IMR-90 (cell line): ENCODE data around the gene MUC5AC. TPM values are rescaled to one million over a fixed set of nuclear protein-coding genes. Genes with fewer than 3 reads are reported as not detected.

Experiments
- ATAC-seq: fragments of 200-7000 bp; cut with Tn5 transposase; 2 replicates; pipeline ENCODE4 v1.9.1; 2020; ENCODE audit warnings: low read depth, mild to moderate bottlenecking, moderate library complexity
- BruUV-seq: library from RNA; stranded (reverse); fragments of 400-500 nt; replicated peaks from 2 replicates; lab custom pipeline; 2021; lab: Mats Ljungman, UMichigan
- CTCF ChIA-PET: fragments of 300-600 bp; formaldehyde crosslinking; extraction: SDS; loops from one replicate; lab custom pipeline; 2021; ENCODE audit warnings: antibody characterized with exemption; lab: Yijun Ruan, JAX
- POLR2A ChIA-PET: fragments of 300-600 bp; sonication (Branson Sonifier 250); formaldehyde crosslinking; loops from one replicate; lab custom pipeline; 2022; ENCODE audit warnings: antibody characterized with exemption; ENCODE audit not compliant: unreplicated experiment; lab: Charles Lee
- DNase-seq: peaks from one replicate; pipeline ENCODE4 v3.0.0; 2013
- H2AFZ ChIP-seq: replicated peaks from 2 replicates; pipeline ENCODE3; 2013; ENCODE audit warnings: low read length, mild to moderate bottlenecking; ENCODE audit not compliant: poor library complexity
- H2AK5ac ChIP-seq: 2 replicates; pipeline ENCODE4 v1.6.1; 2013; ENCODE audit warnings: low read depth, low read length, inconsistent platforms
- H2AK9ac ChIP-seq: replicated peaks from 2 replicates; pipeline ENCODE3; 2013; ENCODE audit warnings: mild to moderate bottlenecking, low read depth, low read length, moderate library complexity; ENCODE audit not compliant: poor library complexity
- H2BK120ac ChIP-seq: 2 replicates; pipeline ENCODE4 v1.6.1; 2013; ENCODE audit warnings: low read depth, low read length, inconsistent platforms
- H2BK15ac ChIP-seq: 3 replicates; pipeline ENCODE4 v1.6.1; 2013; ENCODE audit warnings: low read depth, low read length, inconsistent platforms
- H2BK20ac ChIP-seq: 2 replicates; pipeline ENCODE4 v1.6.1; 2013; ENCODE audit warnings: low read depth, mild to moderate bottlenecking, inconsistent platforms, low read length, moderate library complexity
- H2BK5ac ChIP-seq: 2 replicates; pipeline ENCODE4 v1.6.1; 2013; ENCODE audit warnings: mild to moderate bottlenecking, low read depth, low read length, inconsistent platforms; ENCODE audit not compliant: poor library complexity, severe bottlenecking
- H3K14ac ChIP-seq: replicated peaks from 2 replicates; pipeline ENCODE4 v1.6.1; 2013; ENCODE audit warnings: low read depth, low read length, inconsistent platforms
- H3K18ac ChIP-seq: 2 replicates; pipeline ENCODE4 v1.6.1; 2013; ENCODE audit warnings: low read depth, low read length, control low read depth
- H3K23ac ChIP-seq: 2 replicates; pipeline ENCODE4 v1.6.1; 2013; ENCODE audit warnings: low read depth, low read length, inconsistent platforms
- H3K27ac ChIP-seq: 2 replicates; pipeline ENCODE4 v1.5.1; 2013; ENCODE audit warnings: mild to moderate bottlenecking, control low read depth, low read length; ENCODE audit not compliant: insufficient read depth
- H3K27me3 ChIP-seq: 2 replicates; pipeline ENCODE4 v1.6.1; 2013; ENCODE audit warnings: low read length; ENCODE audit not compliant: control insufficient read depth, insufficient read depth
- H3K36me3 ChIP-seq: 2 replicates; pipeline ENCODE4 v1.6.1; 2013; ENCODE audit warnings: low read length, mixed read lengths; ENCODE audit not compliant: control insufficient read depth, insufficient read depth
- H3K4ac ChIP-seq: 2 replicates; pipeline ENCODE4 v1.6.1; 2013; ENCODE audit warnings: low read depth, low read length, inconsistent platforms
- H3K4me1 ChIP-seq: 2 replicates; pipeline ENCODE4 v1.6.1; 2013; ENCODE audit warnings: low read length, mixed read lengths; ENCODE audit not compliant: control insufficient read depth, insufficient read depth
- H3K4me2 ChIP-seq: 2 replicates; pipeline ENCODE4 v1.6.1; 2013; ENCODE audit warnings: low read depth, mild to moderate bottlenecking, control low read depth, low read length, moderate library complexity
- H3K4me3 ChIP-seq: 2 replicates; pipeline ENCODE4 v1.5.1; 2013; ENCODE audit warnings: low read depth, mild to moderate bottlenecking, control low read depth, low read length, moderate library complexity; ENCODE audit not compliant: insufficient read depth
- H3K56ac ChIP-seq: 2 replicates; pipeline ENCODE4 v1.6.1; 2013; ENCODE audit warnings: low read length, inconsistent platforms; ENCODE audit not compliant: insufficient read depth; ENCODE audit errors: extremely low read depth
- H3K79me1 ChIP-seq, 2 experiments: 2 replicates each; pipeline ENCODE4 v1.6.1; 2013; ENCODE audit warnings: low read length in 2 of 2, inconsistent platforms in 1 of 2, low read depth in 1 of 2
- H3K9ac ChIP-seq: 2 replicates; pipeline ENCODE4 v1.6.1; 2013; ENCODE audit warnings: low read depth, low read length, control low read depth
- H3K9me1 ChIP-seq: 2 replicates; pipeline ENCODE4 v1.6.1; 2013; ENCODE audit warnings: low read length, inconsistent platforms; ENCODE audit not compliant: insufficient read depth
- H3K9me3 ChIP-seq: 2 replicates; pipeline ENCODE4 v1.6.1; 2013; ENCODE audit warnings: low read length; ENCODE audit not compliant: control insufficient read depth, insufficient read depth
- H4K20me1 ChIP-seq: 2 replicates; pipeline ENCODE4 v1.6.1; 2013; ENCODE audit warnings: low read length, inconsistent platforms; ENCODE audit not compliant: insufficient read depth
- H4K5ac ChIP-seq: 2 replicates; pipeline ENCODE4 v1.6.1; 2013; ENCODE audit warnings: mild to moderate bottlenecking, low read depth, low read length, control low read depth
- H4K8ac ChIP-seq, 2 experiments: 2 replicates each; pipeline ENCODE4 v1.6.1; 2013; ENCODE audit warnings: low read depth in 2 of 2, low read length in 2 of 2, control low read depth in 1 of 2, inconsistent platforms in 1 of 2
- H4K91ac ChIP-seq: 2 replicates; pipeline ENCODE4 v1.6.1; 2013; ENCODE audit warnings: low read depth, low read length, inconsistent platforms; ENCODE audit not compliant: insufficient read depth
- BHLHE40 ChIP-seq: fragments of 150-350 bp; IDR thresholded peaks from 2 replicates; pipeline ENCODE4 v1.6.1; 2016; ENCODE audit warnings: mild to moderate bottlenecking, low read depth, low read length
- CEBPB ChIP-seq: IDR thresholded peaks from 2 replicates; pipeline ENCODE4 v1.6.1; 2012; ENCODE audit warnings: low read depth, low read length, improper control_type of control experiment
- CHD1 ChIP-seq: IDR thresholded peaks from 2 replicates; pipeline ENCODE4 v1.6.1; 2012; ENCODE audit warnings: low read depth, low read length, improper control_type of control experiment
- FOS ChIP-seq: fragments of 150-350 bp; IDR thresholded peaks from 2 replicates; pipeline ENCODE4 v1.6.1; 2016; ENCODE audit warnings: low read depth, low read length
- MAFK ChIP-seq: IDR thresholded peaks from 2 replicates; pipeline ENCODE4 v1.6.1; 2012; ENCODE audit warnings: low read depth, low read length, improper control_type of control experiment
- MAZ ChIP-seq: IDR thresholded peaks from 2 replicates; pipeline ENCODE4 v1.6.1; 2012; ENCODE audit warnings: low read depth, mild to moderate bottlenecking, low read length, improper control_type of control experiment, moderate library complexity, borderline replicate concordance
- MXI1 ChIP-seq: IDR thresholded peaks from 2 replicates; pipeline ENCODE4 v1.6.1; 2012; ENCODE audit warnings: low read depth, mild to moderate bottlenecking, low read length, moderate library complexity, borderline replicate concordance
- NFE2L2 ChIP-seq: fragments of 150-350 bp; IDR thresholded peaks from 2 replicates; pipeline ENCODE4 v1.6.1; 2016; ENCODE audit warnings: low read depth, mild to moderate bottlenecking, low read length
- POLR2A ChIP-seq: IDR thresholded peaks from 2 replicates; pipeline ENCODE4 v1.6.1; 2012; ENCODE audit warnings: mild to moderate bottlenecking, low read depth, low read length
- RAD21 ChIP-seq: IDR thresholded peaks from 2 replicates; pipeline ENCODE4 v1.6.1; 2012; ENCODE audit warnings: low read length, improper control_type of control experiment
- RCOR1 ChIP-seq: IDR thresholded peaks from 2 replicates; pipeline ENCODE4 v1.6.1; 2012; ENCODE audit warnings: mild to moderate bottlenecking, low read length, improper control_type of control experiment; ENCODE audit not compliant: insufficient replicate concordance
- RFX5 ChIP-seq: IDR thresholded peaks from 2 replicates; pipeline ENCODE4 v1.8.0; 2012; ENCODE audit warnings: low read depth, mild to moderate bottlenecking, low read length, moderate library complexity
- SMC3 ChIP-seq: fragments of 150-350 bp; IDR thresholded peaks from 2 replicates; pipeline ENCODE4 v1.6.1; 2016; ENCODE audit warnings: low read depth, mild to moderate bottlenecking, antibody characterized with exemption, low read length, moderate library complexity
- WGBS, 2 experiments: methylation state at CpG; one replicate each; pipeline versions ENCODE4 v1.1.5 to v1.1.7; 2013; ENCODE audit warnings: missing lambda C conversion rate in 2 of 2; ENCODE audit not compliant: insufficient read length in 1 of 2; ENCODE audit errors: extremely low coverage in 2 of 2; 5-methylcytosine and 5-hydroxymethylcytosine counted together
- dilution Hi-C: fragments of 300-500 bp; cut with HindIII; formaldehyde crosslinking; loops from one replicate; pipeline ENCODE4 v1.14.3; 2018; ENCODE audit warnings: low sequenced_read_pairs; ENCODE audit not compliant: unreplicated experiment
- in situ Hi-C: fragments of 300-500 bp; cut with MboI; formaldehyde crosslinking; loops from 3 replicates; pipeline ENCODE4 v1.14.3; 2019; ENCODE audit warnings: low sequenced_read_pairs, inconsistent platforms, mixed read lengths
- intact Hi-C: fragments of 100-400 bp; cut with micrococcal nuclease; formaldehyde crosslinking; loops from 2 replicates; pipeline ENCODE4 v1.10.0; 2022
- polyA plus RNA-seq, 3 experiments: library from polyadenylated mRNA; depleted of rRNA; stranded (reverse); fragments of >200 nt; gene quantifications; 2 replicates each; pipeline ENCODE4 v1.2.3, GENCODE V29; 2012; ENCODE audit warnings: low replicate concordance in 1 of 3
- total RNA-seq: library from RNA; depleted of rRNA; stranded (reverse); fragments of >200 nt; gene quantifications from 2 replicates; pipeline ENCODE4 v1.2.3, GENCODE V29; 2012
- TF ChIP-seq, protein P1 (sequence below): fragments of 150-350 bp; IDR thresholded peaks from 2 replicates; pipeline ENCODE4 v1.6.1; 2016; ENCODE audit warnings: low read depth, mild to moderate bottlenecking, low read length, moderate library complexity, borderline replicate concordance
- TF ChIP-seq, protein P2 (sequence below): conservative IDR thresholded peaks from 2 replicates; pipeline ENCODE4 v1.5.1; 2012; ENCODE audit warnings: mild to moderate bottlenecking, low read depth, low read length, improper control_type of control experiment

The MUC5AC gene
- total and polyA plus RNA-seq, 2 of the 4 experiments (the other 2 are of a cell fraction), result 0.02 TPM; not detected in 1

DNA sequence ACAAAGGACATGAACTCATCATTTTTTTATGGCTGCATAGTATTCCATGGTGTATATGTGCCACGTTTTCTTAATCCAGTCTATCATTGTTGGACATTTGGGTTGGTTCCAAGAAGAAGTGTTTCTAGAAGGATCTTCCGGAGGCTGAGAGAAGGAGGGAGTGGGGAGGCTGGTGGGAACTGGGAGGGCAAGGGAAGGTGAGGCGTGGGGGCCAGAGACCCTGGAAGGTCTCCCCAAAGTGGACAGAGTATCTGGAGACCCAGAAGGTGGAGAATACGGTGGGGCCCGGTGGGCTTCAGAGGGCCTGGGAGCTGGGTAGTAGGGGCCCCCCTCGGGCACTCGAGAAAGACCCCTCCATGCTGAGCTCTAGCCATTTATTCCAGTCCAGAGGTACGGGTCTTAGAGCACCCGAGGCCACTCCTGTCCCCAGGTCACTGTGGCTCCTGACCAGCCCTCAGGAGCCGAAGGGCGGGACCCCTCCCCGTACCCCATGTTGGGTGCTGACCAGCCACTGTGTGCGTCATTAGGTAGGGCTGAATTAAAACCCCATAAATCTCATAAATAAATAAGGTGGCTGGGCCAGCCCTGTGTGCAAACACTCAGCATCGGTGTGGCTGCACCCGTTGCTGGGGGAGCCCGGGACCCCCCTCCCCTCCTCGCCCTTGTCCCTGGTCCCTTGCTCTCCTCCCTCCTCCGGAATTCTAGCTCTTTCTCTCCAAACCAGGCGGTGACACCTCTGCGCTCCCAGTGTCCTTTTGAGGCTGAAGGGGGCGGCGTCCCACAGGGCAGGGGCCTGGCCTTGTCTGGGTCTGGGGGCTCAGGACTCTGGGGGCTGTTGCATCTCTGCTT, 38.8 kb upstream of the MUC5AC start:
- H3K9ac ChIP-seq, result no peak overlapping the region
- H2AK5ac ChIP-seq, result no peak overlapping the region
- H3K27ac ChIP-seq, result no peak overlapping the region
- H3K4me2 ChIP-seq, result no peak overlapping the region
- H4K20me1 ChIP-seq, result no peaks in the 10 kb centered on the region
- H4K8ac ChIP-seq, result no peak overlapping the region
- no TSS peak for BruUV-seq
- dilution Hi-C loops (no loop called here), intact Hi-C loops (loop anchor here (1.0 kb wide), 1 partner anchor 26 kb away; no protein-coding TSS in a partner anchor), in situ Hi-C loops (no loop called here)
- no peak overlapping the region for H4K91ac ChIP-seq
- H3K9me3 ChIP-seq, result peaks cover 4% of the 10 kb centered on the region; the same call in 1 of the 2 replicates
- ChIA-PET POLR2A (no interaction called here), CTCF (no interaction called here)
- H3K18ac ChIP-seq, result no peak overlapping the region
- H3K4ac ChIP-seq, result no peak overlapping the region
- H2AK9ac ChIP-seq, result no peak overlapping the region
- no peak overlapping the region for H4K5ac ChIP-seq
- peaks cover 26% of the 10 kb centered on the region; the same call in 1 of the 2 replicates for H3K27me3 ChIP-seq
- H3K36me3 ChIP-seq, result no peaks in the 10 kb centered on the region
- no peak overlapping the region for H2BK120ac ChIP-seq
- H3K56ac ChIP-seq, result no peak overlapping the region
- H2BK20ac ChIP-seq, result no peak overlapping the region
- no peak overlapping the region for H3K14ac ChIP-seq
- no peak overlapping the region for H2BK5ac ChIP-seq
- H3K9me1 ChIP-seq, result no peaks in the 10 kb centered on the region
- H2AFZ ChIP-seq, result no peak overlapping the region
- H3K23ac ChIP-seq, result no peak overlapping the region
- no peak for ATAC-seq
- no peak overlapping the region for H3K4me3 ChIP-seq
- DNase-seq, result no peak
- no peaks in the 10 kb centered on the region for H3K79me1 ChIP-seq
- H2BK15ac ChIP-seq, result no peak overlapping the region
- 20% methylated on average over 1 of the region's 22 CpGs; no CpG with 5 or more reads in 1 of the 2 experiments for WGBS, 2 experiments
- no peaks in the 10 kb centered on the region for H3K4me1 ChIP-seq
- TF ChIP-seq RFX5 (no peak), MAFK (no peak), FOS (no peak), NFE2L2 (no peak), BHLHE40 (no peak), POLR2A (no peak), SMC3 (no peak), MAZ (no peak), RAD21 (no peak), CEBPB (no peak), RCOR1 (no peak), MXI1 (no peak), CHD1 (no peak)
- TF ChIP-seq, protein P1, sequence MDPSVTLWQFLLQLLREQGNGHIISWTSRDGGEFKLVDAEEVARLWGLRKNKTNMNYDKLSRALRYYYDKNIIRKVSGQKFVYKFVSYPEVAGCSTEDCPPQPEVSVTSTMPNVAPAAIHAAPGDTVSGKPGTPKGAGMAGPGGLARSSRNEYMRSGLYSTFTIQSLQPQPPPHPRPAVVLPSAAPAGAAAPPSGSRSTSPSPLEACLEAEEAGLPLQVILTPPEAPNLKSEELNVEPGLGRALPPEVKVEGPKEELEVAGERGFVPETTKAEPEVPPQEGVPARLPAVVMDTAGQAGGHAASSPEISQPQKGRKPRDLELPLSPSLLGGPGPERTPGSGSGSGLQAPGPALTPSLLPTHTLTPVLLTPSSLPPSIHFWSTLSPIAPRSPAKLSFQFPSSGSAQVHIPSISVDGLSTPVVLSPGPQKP, result no peak
- TF ChIP-seq, protein P2, sequence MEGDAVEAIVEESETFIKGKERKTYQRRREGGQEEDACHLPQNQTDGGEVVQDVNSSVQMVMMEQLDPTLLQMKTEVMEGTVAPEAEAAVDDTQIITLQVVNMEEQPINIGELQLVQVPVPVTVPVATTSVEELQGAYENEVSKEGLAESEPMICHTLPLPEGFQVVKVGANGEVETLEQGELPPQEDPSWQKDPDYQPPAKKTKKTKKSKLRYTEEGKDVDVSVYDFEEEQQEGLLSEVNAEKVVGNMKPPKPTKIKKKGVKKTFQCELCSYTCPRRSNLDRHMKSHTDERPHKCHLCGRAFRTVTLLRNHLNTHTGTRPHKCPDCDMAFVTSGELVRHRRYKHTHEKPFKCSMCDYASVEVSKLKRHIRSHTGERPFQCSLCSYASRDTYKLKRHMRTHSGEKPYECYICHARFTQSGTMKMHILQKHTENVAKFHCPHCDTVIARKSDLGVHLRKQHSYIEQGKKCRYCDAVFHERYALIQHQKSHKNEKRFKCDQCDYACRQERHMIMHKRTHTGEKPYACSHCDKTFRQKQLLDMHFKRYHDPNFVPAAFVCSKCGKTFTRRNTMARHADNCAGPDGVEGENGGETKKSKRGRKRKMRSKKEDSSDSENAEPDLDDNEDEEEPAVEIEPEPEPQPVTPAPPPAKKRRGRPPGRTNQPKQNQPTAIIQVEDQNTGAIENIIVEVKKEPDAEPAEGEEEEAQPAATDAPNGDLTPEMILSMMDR, result no peak
